PC-9 (cell line): ENCODE results near the gene DLG2. TPM values are rescaled to one million over a fixed set of nuclear protein-coding genes. Genes with fewer than 3 reads are reported as not detected.

Experiments
- BruUV-seq: library from RNA; stranded (reverse); fragments of 400-500 nt; replicated peaks from 2 replicates; lab custom pipeline; 2021; lab: Mats Ljungman, UMichigan
- CTCF ChIA-PET: fragments of 300-600 bp; sonication (Branson Sonifier 250); formaldehyde crosslinking; loops from one replicate; lab custom pipeline; 2022; ENCODE audit warnings: antibody characterized with exemption; lab: Charles Lee
- POLR2A ChIA-PET: fragments of 300-600 bp; sonication (Branson Sonifier 250); formaldehyde crosslinking; loops from one replicate; lab custom pipeline; 2022; ENCODE audit warnings: antibody characterized with exemption; ENCODE audit not compliant: unreplicated experiment; lab: Charles Lee
- DNase-seq, 2 experiments: peaks; one replicate each; pipeline versions ENCODE4 v3.0.0 to v3.0.0-alpha.2; 2015 to 2022; ENCODE audit warnings: mixed read lengths in 1 of 2
- H2AFZ ChIP-seq: fragments of 200-600 bp; sonication (generic); 2 replicates; pipeline ENCODE4 v1.8.1; 2017; ENCODE audit warnings: antibody characterized with exemption
- H3F3A ChIP-seq: fragments of 200-600 bp; sonication (generic); 2 replicates; pipeline ENCODE4 v1.8.1; 2017; ENCODE audit warnings: antibody characterized with exemption, mild to moderate bottlenecking, low read depth; ENCODE audit not compliant: insufficient read depth
- H3K27ac ChIP-seq: fragments of 200-600 bp; sonication (generic); 2 replicates; pipeline ENCODE4 v1.6.1; 2016; ENCODE audit warnings: mixed run types
- H3K27me3 ChIP-seq: fragments of 200-600 bp; sonication (generic); 2 replicates; pipeline ENCODE4 v1.6.1; 2016; ENCODE audit warnings: low read depth, mixed run types; ENCODE audit not compliant: insufficient read depth
- H3K36me3 ChIP-seq: fragments of 200-600 bp; sonication (generic); 2 replicates; pipeline ENCODE4 v1.6.1; 2016; ENCODE audit warnings: low read depth, mixed run types
- H3K4me1 ChIP-seq: fragments of 200-600 bp; sonication (generic); replicated peaks from 2 replicates; pipeline ENCODE4 v1.6.1; 2016; ENCODE audit warnings: mixed run types; ENCODE audit not compliant: insufficient read depth
- H3K4me2 ChIP-seq: fragments of 200-600 bp; sonication (generic); 2 replicates; pipeline ENCODE4 v1.6.1; 2017; ENCODE audit warnings: mixed run types
- H3K4me3 ChIP-seq: fragments of 200-600 bp; sonication (generic); 2 replicates; pipeline ENCODE4 v1.6.1; 2016; ENCODE audit warnings: mixed run types
- H3K79me2 ChIP-seq: fragments of 200-600 bp; sonication (generic); 2 replicates; pipeline ENCODE4 v1.6.1; 2017; ENCODE audit warnings: low read depth, mixed run types
- H3K9me2 ChIP-seq: fragments of 200-600 bp; sonication (generic); 2 replicates; pipeline ENCODE4 v1.8.1; 2017; ENCODE audit warnings: mild to moderate bottlenecking; ENCODE audit not compliant: insufficient read depth
- H3K9me3 ChIP-seq: fragments of 200-600 bp; sonication (generic); 2 replicates; pipeline ENCODE4 v1.8.1; 2016; ENCODE audit warnings: low read depth; ENCODE audit not compliant: insufficient read depth
- H4K20me1 ChIP-seq: fragments of 200-600 bp; sonication (generic); 2 replicates; pipeline ENCODE4 v1.8.1; 2017; ENCODE audit not compliant: insufficient read depth
- EZH2 ChIP-seq: fragments of 200-600 bp; sonication (generic); IDR thresholded peaks from 2 replicates; pipeline ENCODE4 v1.8.0; 2017; ENCODE audit warnings: antibody characterized with exemption, low read depth
- intact Hi-C: fragments of 100-400 bp; cut with micrococcal nuclease; formaldehyde crosslinking; loops from one replicate; pipeline ENCODE4 v1.10.0; 2022; ENCODE audit not compliant: unreplicated experiment
- total RNA-seq: library from RNA; stranded (reverse); gene quantifications from 2 replicates; pipeline ENCODE4 v1.2.3, GENCODE V29; 2021
- TF ChIP-seq, protein P1 (sequence below): fragments of 200-600 bp; sonication (generic); conservative IDR thresholded peaks from 2 replicates; pipeline ENCODE4 v1.6.1; 2017; ENCODE audit warnings: mixed run types, antibody characterized with exemption, mild to moderate bottlenecking, moderate library complexity

Gene DLG2
- total RNA-seq, 1 experiment from 2014 or later, result 6.4 TPM

DNA sequence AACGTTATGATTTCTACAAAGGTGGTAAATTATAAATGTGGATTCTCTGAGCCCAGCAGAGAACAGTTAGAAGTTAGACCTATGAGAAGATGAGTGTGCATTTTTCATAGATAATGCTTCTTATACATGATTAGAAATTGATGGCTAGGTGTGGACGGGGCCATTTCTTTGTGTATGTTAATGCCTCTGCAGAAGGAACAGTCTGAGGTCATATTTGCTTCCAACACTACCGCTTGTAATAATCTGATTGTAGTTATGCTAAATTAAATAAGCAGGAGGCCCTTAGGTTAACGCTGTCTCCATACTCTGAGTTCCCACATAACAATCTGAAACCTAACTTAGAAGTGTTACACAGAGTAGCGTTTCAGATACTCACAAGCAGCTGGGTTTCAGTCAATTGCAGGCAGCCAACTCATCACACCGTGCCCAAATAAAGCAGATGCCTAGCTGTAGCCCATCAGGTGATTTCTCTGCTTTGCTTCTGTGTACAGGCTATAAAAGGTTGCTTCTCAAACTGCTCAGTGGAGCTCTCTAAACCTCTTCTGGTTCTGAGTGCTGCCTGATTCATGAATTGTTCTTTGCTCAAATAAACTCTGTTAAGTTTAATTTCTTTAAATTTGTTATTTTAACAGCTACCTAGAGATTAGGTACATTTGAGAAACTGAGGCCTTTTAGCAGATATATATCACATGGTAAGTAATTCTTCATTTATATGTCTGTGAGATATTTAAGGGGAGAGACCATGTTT is 1702.2 kb downstream of the DLG2 start:
- no peaks in the 10 kb centered on the region for H3K9me3 ChIP-seq
- H3K4me2 ChIP-seq, result no peak overlapping the region
- no peaks in the 10 kb centered on the region for H3F3A ChIP-seq
- H3K27me3 ChIP-seq, result no peaks in the 10 kb centered on the region
- H3K36me3 ChIP-seq, result no peaks in the 10 kb centered on the region
- H4K20me1 ChIP-seq, result no peaks in the 10 kb centered on the region
- POLR2A ChIA-PET, result no interaction called here
- H3K9me2 ChIP-seq, result no peaks in the 10 kb centered on the region; the same call in 1 of the 2 replicates
- H3K79me2 ChIP-seq, result no peaks in the 10 kb centered on the region
- BruUV-seq, result no TSS peak
- no peak overlapping the region for H2AFZ ChIP-seq
- DNase-seq, result no peak
- TF ChIP-seq, protein P1, sequence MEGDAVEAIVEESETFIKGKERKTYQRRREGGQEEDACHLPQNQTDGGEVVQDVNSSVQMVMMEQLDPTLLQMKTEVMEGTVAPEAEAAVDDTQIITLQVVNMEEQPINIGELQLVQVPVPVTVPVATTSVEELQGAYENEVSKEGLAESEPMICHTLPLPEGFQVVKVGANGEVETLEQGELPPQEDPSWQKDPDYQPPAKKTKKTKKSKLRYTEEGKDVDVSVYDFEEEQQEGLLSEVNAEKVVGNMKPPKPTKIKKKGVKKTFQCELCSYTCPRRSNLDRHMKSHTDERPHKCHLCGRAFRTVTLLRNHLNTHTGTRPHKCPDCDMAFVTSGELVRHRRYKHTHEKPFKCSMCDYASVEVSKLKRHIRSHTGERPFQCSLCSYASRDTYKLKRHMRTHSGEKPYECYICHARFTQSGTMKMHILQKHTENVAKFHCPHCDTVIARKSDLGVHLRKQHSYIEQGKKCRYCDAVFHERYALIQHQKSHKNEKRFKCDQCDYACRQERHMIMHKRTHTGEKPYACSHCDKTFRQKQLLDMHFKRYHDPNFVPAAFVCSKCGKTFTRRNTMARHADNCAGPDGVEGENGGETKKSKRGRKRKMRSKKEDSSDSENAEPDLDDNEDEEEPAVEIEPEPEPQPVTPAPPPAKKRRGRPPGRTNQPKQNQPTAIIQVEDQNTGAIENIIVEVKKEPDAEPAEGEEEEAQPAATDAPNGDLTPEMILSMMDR, result no peak
- TF ChIP-seq EZH2, result no peak
- H3K27ac ChIP-seq, result no peak overlapping the region
- H3K4me1 ChIP-seq, result no peaks in the 10 kb centered on the region
- CTCF ChIA-PET, result no interaction called here
- intact Hi-C loops, result no loop called here
- no peak overlapping the region for H3K4me3 ChIP-seq

- BruUV-seq, result no TSS peak
- H3K4me3 ChIP-seq, result no peak overlapping the region
- H3K27ac ChIP-seq, result no peak overlapping the region
- H3F3A ChIP-seq, result no peaks in the 10 kb centered on the region
- POLR2A ChIA-PET, result no interaction called here
- TF ChIP-seq, protein P1, result no peak
- no peak for TF ChIP-seq EZH2
- no peaks in the 10 kb centered on the region for H3K27me3 ChIP-seq
- no peaks in the 10 kb centered on the region; the same call in 1 of the 2 replicates for H3K9me2 ChIP-seq
- no peak for DNase-seq
- H3K4me2 ChIP-seq, result no peak overlapping the region
- no peak overlapping the region for H2AFZ ChIP-seq
- no peaks in the 10 kb centered on the region for H3K79me2 ChIP-seq
- no peaks in the 10 kb centered on the region for H3K9me3 ChIP-seq
- no peaks in the 10 kb centered on the region for H3K4me1 ChIP-seq
- H3K36me3 ChIP-seq, result no peaks in the 10 kb centered on the region
- intact Hi-C loops, result no loop called here
- no peaks in the 10 kb centered on the region for H4K20me1 ChIP-seq
- CTCF ChIA-PET, result no interaction called here
Measured at GRCh38 chr11:83923961-83924360, 1703.2 kb downstream of the DLG2 start.

DNA sequence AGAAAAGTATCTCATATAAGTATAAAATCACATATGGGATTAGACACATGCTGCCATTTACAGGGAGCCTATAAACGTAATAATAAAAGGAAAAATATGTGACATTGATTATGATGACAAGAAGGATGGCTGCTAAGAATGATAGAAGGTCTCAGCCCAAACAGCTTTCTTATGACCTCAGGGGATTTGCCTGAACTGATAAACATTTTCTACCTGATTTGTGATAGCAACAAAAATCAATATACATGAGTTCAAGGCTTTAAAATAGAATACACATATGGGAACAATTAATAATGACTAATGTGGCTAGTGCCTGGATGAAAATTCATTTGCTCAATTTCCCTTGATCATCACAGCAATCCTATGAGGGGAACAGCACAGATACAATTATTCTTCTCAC is 1704.2 kb downstream of the DLG2 start:
- H3K4me2 ChIP-seq, result no peak overlapping the region
- CTCF ChIA-PET, result interaction anchor here (0.6 kb wide), 1 partner anchor 602 kb away, joined by 4 read pairs; no protein-coding TSS in a partner anchor
- H3K9me2 ChIP-seq, result no peaks in the 10 kb centered on the region
- H3K27ac ChIP-seq, result no peak overlapping the region
- POLR2A ChIA-PET, result no interaction called here
- H3K4me3 ChIP-seq, result no peak overlapping the region
- H3K27me3 ChIP-seq, result no peaks in the 10 kb centered on the region
- H3K79me2 ChIP-seq, result no peaks in the 10 kb centered on the region
- no peaks in the 10 kb centered on the region for H3K36me3 ChIP-seq
- H3K4me1 ChIP-seq, result no peaks in the 10 kb centered on the region
- no peak for DNase-seq
- H3K9me3 ChIP-seq, result no peaks in the 10 kb centered on the region
- BruUV-seq, result no TSS peak
- no peak overlapping the region for H2AFZ ChIP-seq
- no peak for TF ChIP-seq EZH2
- TF ChIP-seq, protein P1, result no peak
- H3F3A ChIP-seq, result no peaks in the 10 kb centered on the region
- H4K20me1 ChIP-seq, result no peaks in the 10 kb centered on the region
- intact Hi-C loops, result no loop called here
